HCT116 (cell line): ENCODE measurements around the gene DENND4B. TPM values are rescaled to one million over a fixed set of nuclear protein-coding genes. Genes with fewer than 3 reads are reported as not detected.

ENCODE experiments used
- ATAC-seq: fragments of 200-7000 bp; cut with Tn5 transposase; 2 replicates; pipeline ENCODE4 v1.9.1; 2020; ENCODE audit warnings: mild to moderate bottlenecking, moderate library complexity
- BruUV-seq: library from RNA; stranded (reverse); fragments of 400-500 nt; replicated peaks from 2 replicates; lab custom pipeline; 2021; lab: Mats Ljungman, UMichigan
- CTCF ChIA-PET: fragments of 300-600 bp; sonication (Branson Sonifier 250); formaldehyde crosslinking; loops from one replicate; lab custom pipeline; 2021; ENCODE audit warnings: antibody characterized with exemption; lab: Charles Lee
- POLR2A ChIA-PET: fragments of 300-600, 350-600 bp; sonication (Branson Sonifier 250); formaldehyde crosslinking; loops from one replicate; lab custom pipeline; 2021; ENCODE audit warnings: antibody characterized with exemption; lab: Charles Lee
- RAD21 ChIA-PET, 2 experiments: fragments of 300-600 bp; sonication (Branson Sonifier 250); formaldehyde crosslinking; loops; one replicate each; lab custom pipeline; 2023; ENCODE audit warnings: low total read pairs in 2 of 2; ENCODE audit not compliant: uncharacterized antibody in 2 of 2, unreplicated experiment in 2 of 2, low non-redundant PET in 1 of 2; lab: Charles Lee
- DNase-seq: peaks from one replicate; pipeline ENCODE4 v3.0.0-alpha.2; 2010; ENCODE audit warnings: low read depth, low spot score
- H2AFZ ChIP-seq: fragments of 200-600 bp; shearing (Covaris generic), sonication (generic); 2 replicates; pipeline ENCODE4 v1.6.1; 2017; ENCODE audit warnings: low read depth, mixed run types, mixed read lengths, antibody characterized with exemption, low read length; ENCODE audit not compliant: poor library complexity, severe bottlenecking
- H3K27ac ChIP-seq: 2 replicates; pipeline ENCODE4 v1.5.1; 2012; ENCODE audit warnings: low read depth, low read length
- H3K27me3 ChIP-seq: fragments of 200-600 bp; sonication (generic); 2 replicates; pipeline ENCODE4 v1.6.1; 2016; ENCODE audit warnings: mixed run types, low read length, mixed read lengths; ENCODE audit not compliant: insufficient read depth
- H3K36me3 ChIP-seq, 2 experiments: fragments of 200-500 bp in 1 of 2; fragments of 200-600 bp in 1 of 2; sonication (Bioruptor generic) in 1 of 2; sonication (generic) in 1 of 2; 2 replicates each; pipeline versions ENCODE4 v1.5.1 to v1.6.1; 2014 to 2016; ENCODE audit warnings: low read length in 2 of 2, inconsistent platforms in 1 of 2, mixed read lengths in 1 of 2, mixed run types in 1 of 2; ENCODE audit not compliant: insufficient read depth in 2 of 2, control insufficient read depth in 1 of 2
- H3K4me1 ChIP-seq, 2 experiments: fragments of 200-600 bp in 1 of 2; sonication (generic) in 1 of 2; 2 replicates each; pipeline versions ENCODE4 v1.5.1 to v1.6.1; 2012 to 2017; ENCODE audit warnings: low read length in 2 of 2, inconsistent platforms in 1 of 2, mild to moderate bottlenecking in 1 of 2, mixed read lengths in 1 of 2, mixed run types in 1 of 2, moderate library complexity in 1 of 2; ENCODE audit not compliant: insufficient read depth in 2 of 2, control insufficient read depth in 1 of 2
- H3K4me2 ChIP-seq: fragments of 200-600 bp; sonication (generic); 2 replicates; pipeline ENCODE4 v1.6.1; 2017; ENCODE audit warnings: mixed run types, low read length, mixed read lengths
- H3K4me3 ChIP-seq, 2 experiments: fragments of 200-600 bp in 1 of 2; sonication (generic) in 1 of 2; replicated peaks in 1 of 2; 2 replicates each; pipeline ENCODE4 v1.5.1; 2011 to 2016; ENCODE audit warnings: low read length in 2 of 2, control low read depth in 1 of 2, low read depth in 1 of 2, mild to moderate bottlenecking in 1 of 2, mixed read lengths in 1 of 2, mixed run types in 1 of 2
- H3K79me2 ChIP-seq: fragments of 200-600 bp; sonication (generic); 2 replicates; pipeline ENCODE4 v1.6.1; 2017; ENCODE audit warnings: mild to moderate bottlenecking, mixed run types, low read length, moderate library complexity, mixed read lengths; ENCODE audit not compliant: insufficient read depth
- H3K9ac ChIP-seq: fragments of 200-600 bp; sonication (generic); 2 replicates; pipeline ENCODE4 v1.6.1; 2016; ENCODE audit warnings: low read length, mixed read lengths
- H3K9me2 ChIP-seq: fragments of 200-600 bp; sonication (generic), shearing (Covaris generic); 2 replicates; pipeline ENCODE4 v1.6.1; 2017; ENCODE audit warnings: mixed run types, mild to moderate bottlenecking, moderate library complexity; ENCODE audit not compliant: insufficient read depth
- H3K9me3 ChIP-seq, 2 experiments: fragments of 200-500 bp in 1 of 2; fragments of 200-600 bp in 1 of 2; sonication (Bioruptor generic) in 1 of 2; sonication (generic) in 1 of 2; 2 replicates each; pipeline ENCODE4 v1.6.1; 2014 to 2017; ENCODE audit warnings: low read length in 2 of 2, mixed read lengths in 2 of 2, inconsistent platforms in 1 of 2, low read depth in 1 of 2, mild to moderate bottlenecking in 1 of 2, mixed run types in 1 of 2, moderate library complexity in 1 of 2; ENCODE audit not compliant: control insufficient read depth in 1 of 2, insufficient read depth in 1 of 2
- H4K20me1 ChIP-seq: fragments of 200-600 bp; sonication (generic), shearing (Covaris generic); 2 replicates; pipeline ENCODE4 v1.6.1; 2017; ENCODE audit warnings: mixed run types, mild to moderate bottlenecking, moderate library complexity; ENCODE audit not compliant: insufficient read depth
- CBX3 ChIP-seq: IDR thresholded peaks from 2 replicates; pipeline ENCODE4 v1.6.1; 2012; ENCODE audit warnings: low read depth
- CEBPB ChIP-seq: IDR thresholded peaks from 2 replicates; pipeline ENCODE4 v1.6.1; 2012; ENCODE audit warnings: low read depth
- CTCF ChIP-seq, 3 experiments: fragments of 200-600 bp in 1 of 3; sonication (generic) in 1 of 3; IDR thresholded peaks in 2 of 3; conservative IDR thresholded peaks in 1 of 3; 2 replicates each; pipeline ENCODE4 v1.5.1; 2012 to 2017; ENCODE audit warnings: low read depth in 2 of 3, low read length in 2 of 3, antibody characterized with exemption in 1 of 3, borderline replicate concordance in 1 of 3, control low read depth in 1 of 3, mild to moderate bottlenecking in 1 of 3, mixed read lengths in 1 of 3, mixed run types in 1 of 3, moderate library complexity in 1 of 3; ENCODE audit not compliant: insufficient read depth in 1 of 3
- EGR1 ChIP-seq: IDR thresholded peaks from 2 replicates; pipeline ENCODE4 v1.6.1; 2012; ENCODE audit warnings: low read depth
- ELF1 ChIP-seq: IDR thresholded peaks from 2 replicates; pipeline ENCODE4 v1.6.1; 2012; ENCODE audit warnings: low read depth, borderline replicate concordance
- EZH2 ChIP-seq: fragments of 200-600 bp; sonication (generic); IDR thresholded peaks from 2 replicates; pipeline ENCODE4 v1.6.1; 2017; ENCODE audit warnings: antibody characterized with exemption, mixed run types
- EZH2phosphoT487 ChIP-seq: fragments of 200-600 bp; IDR thresholded peaks from 2 replicates; pipeline ENCODE4 v1.6.1; 2018; ENCODE audit warnings: antibody characterized with exemption, borderline replicate concordance
- JUND ChIP-seq: IDR thresholded peaks from 2 replicates; pipeline ENCODE4 v1.6.1; 2012
- POLR2A ChIP-seq: IDR thresholded peaks from 2 replicates; pipeline ENCODE4 v1.7.0; 2011; ENCODE audit warnings: borderline replicate concordance; ENCODE audit not compliant: insufficient read depth, insufficient read length; ENCODE audit errors: extremely low read depth
- POLR2AphosphoS5 ChIP-seq: IDR thresholded peaks from 2 replicates; pipeline ENCODE4 v1.6.1; 2011; ENCODE audit warnings: mild to moderate bottlenecking, low read depth, low read length, moderate library complexity
- RAD21 ChIP-seq: IDR thresholded peaks from 2 replicates; pipeline ENCODE4 v1.6.1; 2012; ENCODE audit warnings: low read depth, mild to moderate bottlenecking
- REST ChIP-seq: IDR thresholded peaks from 2 replicates; pipeline ENCODE4 v1.6.1; 2012; ENCODE audit warnings: low read depth
- SIN3A ChIP-seq: IDR thresholded peaks from 2 replicates; pipeline ENCODE4 v1.6.1; 2012; ENCODE audit warnings: low read depth
- SP1 ChIP-seq: IDR thresholded peaks from 2 replicates; pipeline ENCODE4 v1.6.1; 2012; ENCODE audit warnings: low read depth
- SRF ChIP-seq: IDR thresholded peaks from 2 replicates; pipeline ENCODE4 v1.6.1; 2012; ENCODE audit warnings: low read depth
- TCF7L2 ChIP-seq: IDR thresholded peaks from 2 replicates; pipeline ENCODE4 v1.7.0; 2011; ENCODE audit warnings: borderline replicate concordance, inconsistent platforms; ENCODE audit not compliant: insufficient read depth, insufficient read length; ENCODE audit errors: extremely low read depth
- YY1 ChIP-seq: IDR thresholded peaks from 2 replicates; pipeline ENCODE4 v1.6.1; 2011; ENCODE audit warnings: low read length, low read depth, moderate library complexity, mild to moderate bottlenecking; ENCODE audit not compliant: insufficient replicate concordance; ENCODE audit errors: extremely low read depth
- ZFX ChIP-seq: fragments of 450-650 bp; IDR thresholded peaks from 2 replicates; pipeline ENCODE4 v1.6.1; 2017
- intact Hi-C: fragments of 100-400 bp; cut with micrococcal nuclease; formaldehyde crosslinking; loops from 2 replicates; pipeline ENCODE4 v1.10.0; 2022
- total RNA-seq: library from RNA; stranded (reverse); gene quantifications from one replicate; pipeline ENCODE4 v1.2.1, GENCODE V29; 2021; ENCODE audit not compliant: unreplicated experiment

DENND4B gene
- total RNA-seq, 1 experiment from 2014 or later = 70.8 TPM

GRCh38 chr1:153959454-153959853, 12.9 kb upstream of the DENND4B start:
- intact Hi-C loops = no loop called here
- DNase-seq (no peak), ATAC-seq (no peak)
- no peaks in the 10 kb centered on the region for H3K9me3 ChIP-seq
- H3K9ac ChIP-seq = no peak overlapping the region
- no peaks in the 10 kb centered on the region for H3K9me2 ChIP-seq
- H3K4me1 ChIP-seq = peaks cover 12 to 42% of the 10 kb centered on the region in 2 experiments; a peak in 3 of 4 replicates
- no TSS peak for BruUV-seq
- H3K4me2 ChIP-seq = peak overlapping the region; percentile 87
- ChIA-PET CTCF (interaction anchor here (1.3 to 1.5 kb wide), 2 partner anchors 8 to 13 kb away, joined by 4 to 7 read pairs; partner anchors contain the start of genes CREB3L4 and DENND4B), RAD21 (no interaction called here), POLR2A (interaction anchor here (1.0 to 2.7 kb wide), 3 partner anchors 8 to 31 kb away, joined by 3 to 7 read pairs (median 5); partner anchors contain the start of genes CREB3L4, JTB and RPS27)
- no peak overlapping the region for H2AFZ ChIP-seq
- H3K4me3 ChIP-seq = no peak overlapping the region
- H3K79me2 ChIP-seq = peaks cover 61% of the 10 kb centered on the region
- no peak for TF ChIP-seq TCF7L2
- no peak for TF ChIP-seq EZH2phosphoT487
- TF ChIP-seq CBX3 = no peak
- no peak for TF ChIP-seq SIN3A
- TF ChIP-seq EGR1 = no peak
- TF ChIP-seq YY1 = no peak
- TF ChIP-seq JUND = no peak
- TF ChIP-seq ZFX = no peak
- no peak for TF ChIP-seq RAD21
- no peak for TF ChIP-seq EZH2
- TF ChIP-seq REST = no peak
- no peak for TF ChIP-seq POLR2AphosphoS5
- no peak for TF ChIP-seq POLR2A
- TF ChIP-seq CEBPB = no peak
- TF ChIP-seq SP1 = no peak
- no peak for TF ChIP-seq SRF
- TF ChIP-seq CTCF (IDR thresholded peaks at IDR 0.05 in 2 of 3, conservative IDR thresholded peaks at IDR 0.05 in 1 of 3; ENCODE audit: borderline replicate concordance in 1 of 3, insufficient read depth in 1 of 3, low read depth in 2 of 3, low read length in 2 of 3) = no peak
- no peak for TF ChIP-seq ELF1
- H3K27me3 ChIP-seq = no peaks in the 10 kb centered on the region
- H3K36me3 ChIP-seq = peaks cover 5 to 11% of the 10 kb centered on the region in 2 experiments; a peak in 1 of 4 replicates
- peak overlapping the region; percentile 94 for H3K27ac ChIP-seq
- no peaks in the 10 kb centered on the region for H4K20me1 ChIP-seq
